ENCODE data around the gene DNER.
"Not testable (repeated sequence)": the region's sequence is repeated elsewhere in the genome, so short reads cannot be mapped to it uniquely, and the experiment has no call there.

The DNER gene

GRCh38 chr2:229388731-229389130, 325.6 kb downstream of the DNER start:
- no peak for DNase-seq (ENCODE audit: low read depth)

DNA sequence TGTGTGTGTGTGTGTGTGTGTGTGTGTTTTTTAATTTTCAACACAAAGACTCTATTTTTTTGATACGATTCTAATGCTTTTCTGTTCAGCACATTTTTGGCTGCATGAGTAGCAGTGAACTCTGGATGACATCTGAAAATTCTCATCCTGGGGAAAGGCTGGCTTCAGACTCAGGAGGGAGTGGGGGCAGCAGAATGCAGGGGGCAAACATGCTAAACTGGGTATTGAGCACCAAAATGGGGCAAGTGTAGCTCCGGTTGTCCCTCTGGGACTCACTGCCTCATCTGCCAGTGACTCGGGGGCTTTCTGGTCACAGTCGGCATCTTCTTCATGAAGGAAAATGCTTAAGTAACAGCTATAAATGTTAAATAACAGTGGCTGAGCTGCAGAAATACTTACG, 326.5 kb downstream of the DNER start:
- DNase-seq (ENCODE audit: low read depth): no peak

DNA sequence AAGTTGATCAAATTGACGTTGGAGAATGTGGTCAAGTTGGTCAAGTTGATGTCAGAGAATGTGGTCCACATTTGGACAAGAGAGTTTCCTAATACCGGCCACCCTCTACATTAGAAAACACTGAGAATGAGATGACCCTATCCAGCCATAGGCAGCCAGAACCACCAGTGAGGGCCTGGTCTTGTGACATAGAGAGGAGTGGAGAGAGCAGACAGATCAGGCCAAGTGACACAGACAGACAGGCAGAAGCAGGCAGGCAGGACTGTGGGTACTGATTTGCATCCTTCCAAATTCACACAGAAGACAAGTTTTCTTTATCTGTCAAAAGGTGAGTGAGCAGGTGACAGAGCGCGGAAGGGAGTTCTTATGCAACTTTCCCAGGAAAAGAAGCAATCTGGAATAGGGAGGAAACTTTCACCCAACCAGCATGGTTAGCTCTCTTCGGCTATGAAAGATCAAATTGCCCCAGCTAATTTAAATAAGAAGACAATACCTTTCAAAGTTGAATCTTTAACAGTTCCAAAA, 334.2 kb downstream of the DNER start:
- no peak for DNase-seq (ENCODE audit: low read depth)

- DNase-seq (ENCODE audit: low read depth): no peak
These were observed 336.0 kb downstream of the DNER start for GRCh38 chr2:229378386-229378785.

DNA sequence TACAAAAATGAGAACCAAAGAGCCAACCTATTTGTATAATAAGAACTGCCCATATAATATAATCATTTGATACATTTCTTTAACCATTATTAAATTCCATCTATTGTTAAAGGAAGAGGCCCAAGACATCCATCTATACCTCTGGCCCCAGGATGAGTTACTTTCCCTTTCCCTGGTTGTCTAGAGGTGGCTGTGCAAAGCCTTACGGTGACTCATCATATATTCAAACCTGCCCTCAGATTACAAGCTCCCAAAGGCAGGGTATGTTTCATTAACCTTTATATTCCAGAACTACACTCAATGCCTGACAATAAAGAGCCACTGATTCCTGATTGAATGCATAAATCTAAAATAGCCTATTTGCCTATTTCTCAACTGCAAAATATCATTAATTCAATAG, 337.5 kb downstream of the DNER start:
- no peak for DNase-seq (ENCODE audit: low read depth)

GRCh38 chr2:229375251-229375650, 339.1 kb downstream of the DNER start:
- DNase-seq (ENCODE audit: low read depth): no peak

DNA sequence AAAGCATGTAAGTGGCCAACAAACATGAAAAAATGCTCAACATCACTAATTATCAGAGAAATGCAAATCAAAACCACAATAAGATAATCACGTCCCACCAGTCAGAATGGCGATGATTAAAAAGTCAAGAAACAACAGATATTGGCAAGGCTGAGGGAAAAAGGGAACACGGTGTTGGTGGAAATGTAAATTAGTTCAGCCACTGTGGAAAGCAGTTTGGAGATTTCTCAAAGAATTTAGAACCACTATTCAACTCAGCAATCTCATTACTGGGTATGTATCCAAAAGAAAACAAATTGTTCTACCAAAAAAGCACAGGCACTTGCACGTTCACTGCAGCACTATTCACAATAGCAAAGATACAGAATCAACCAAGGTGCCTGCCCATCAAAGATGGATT, 341.0 kb downstream of the DNER start:
- DNase-seq (ENCODE audit: low read depth): not testable (repeated sequence)

DNA sequence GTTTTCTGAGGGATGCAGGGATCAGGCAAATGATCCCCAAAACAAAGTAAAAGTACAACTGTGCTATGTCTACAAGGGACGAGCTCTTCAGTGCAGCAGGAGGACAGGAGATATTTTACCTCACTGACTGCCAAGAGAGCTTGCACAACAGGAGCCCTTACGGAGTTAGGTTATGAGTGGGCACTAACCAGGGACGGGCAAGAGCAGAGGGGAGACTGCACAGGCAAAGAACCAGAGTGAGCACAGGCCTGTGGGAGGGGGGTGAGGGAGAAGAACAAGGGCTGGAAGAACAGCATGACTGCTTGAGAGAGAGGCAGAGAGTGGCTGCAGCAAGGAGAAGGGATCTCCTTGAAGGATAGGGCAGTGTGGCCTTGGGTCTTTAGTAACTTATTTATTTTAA, 342.1 kb downstream of the DNER start:
- no peak for DNase-seq (ENCODE audit: low read depth)

GRCh38 chr2:229371086-229371485, 343.3 kb downstream of the DNER start:
- DNase-seq (ENCODE audit: low read depth): no peak

- no peak for DNase-seq (ENCODE audit: low read depth)
These were observed 343.8 kb downstream of the DNER start for GRCh38 chr2:229370509-229370908.

DNA sequence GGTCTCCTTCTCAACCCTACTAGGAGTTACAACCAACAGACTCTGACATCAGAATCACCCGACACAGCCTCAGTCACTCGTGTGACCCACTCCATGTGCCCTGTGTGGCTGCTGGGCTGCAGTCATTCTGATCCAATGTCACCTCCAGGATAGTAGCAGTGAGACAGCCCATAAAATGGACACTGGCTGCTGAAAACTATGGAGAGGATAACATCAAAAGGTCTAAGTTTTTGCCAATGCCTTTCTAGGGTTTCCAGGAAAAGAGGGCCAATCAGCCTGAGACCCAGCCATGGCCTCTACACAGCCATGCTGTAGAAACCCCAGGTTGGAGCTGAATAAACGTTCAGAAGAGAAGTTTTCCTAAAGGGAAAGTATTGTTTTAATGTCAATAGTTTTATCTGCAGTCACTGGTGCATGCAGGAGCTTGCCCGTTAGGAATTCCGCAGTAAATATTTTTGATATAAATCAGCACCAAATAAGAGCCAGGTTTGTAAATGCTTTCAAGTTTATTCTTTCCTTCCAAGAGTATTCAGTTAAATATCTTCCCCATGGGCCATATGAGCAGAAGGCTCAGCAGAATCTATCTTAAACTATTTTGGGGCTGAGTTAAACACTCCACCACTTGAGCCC, 351.1 kb downstream of the DNER start:
- no peak for DNase-seq (ENCODE audit: low read depth)

DNA sequence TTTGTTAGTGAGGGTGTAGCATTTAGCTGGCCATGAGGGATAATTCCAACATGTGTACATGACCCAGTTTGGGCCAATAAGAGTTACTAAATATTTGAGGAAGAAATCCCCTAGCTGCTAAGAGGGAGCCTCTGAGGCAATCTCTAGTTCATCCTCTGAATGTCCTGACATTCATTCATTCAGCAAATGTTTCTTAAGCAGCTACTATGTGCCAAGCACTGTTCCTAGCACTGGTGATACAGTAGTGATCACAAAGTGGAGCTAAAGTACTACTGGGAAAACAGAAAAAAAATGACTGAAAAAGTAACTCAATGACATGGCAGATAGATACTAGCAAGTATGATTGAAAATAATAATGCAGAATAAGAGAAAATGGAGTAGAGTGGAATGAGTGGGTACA, 363.5 kb downstream of the DNER start:
- no peak for DNase-seq (ENCODE audit: low read depth)

- DNase-seq (ENCODE audit: low read depth): no peak
These were observed 364.1 kb downstream of the DNER start for GRCh38 chr2:229350117-229350805.

GRCh38 chr2:229348128-229348527, 366.2 kb downstream of the DNER start:
- DNase-seq (ENCODE audit: low read depth): no peak

- no peak for DNase-seq (ENCODE audit: low read depth)
These were observed 367.4 kb downstream of the DNER start for GRCh38 chr2:229346816-229347540.

DNA sequence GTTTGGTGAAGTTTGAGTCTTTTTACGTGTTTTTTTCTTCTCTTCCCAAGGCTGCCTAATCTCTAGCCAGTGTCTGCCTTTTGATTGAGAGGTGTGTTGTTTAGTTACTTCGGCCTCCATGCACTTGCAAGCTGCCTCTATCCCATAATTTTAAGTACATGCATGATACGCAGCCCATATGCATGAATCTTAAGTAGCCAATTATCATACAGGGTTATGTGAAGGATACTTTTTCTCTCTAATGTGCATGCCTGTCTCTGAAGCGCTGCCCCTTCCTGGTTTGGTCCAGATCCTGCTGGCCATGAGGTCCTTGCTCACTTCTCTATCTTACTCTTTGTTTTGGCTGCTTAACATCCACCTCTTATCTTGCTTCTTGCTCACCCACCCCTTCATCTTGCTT, 369.4 kb downstream of the DNER start:
- no peak for DNase-seq (ENCODE audit: low read depth)

- DNase-seq (ENCODE audit: low read depth): no peak
These were observed 370.2 kb downstream of the DNER start for GRCh38 chr2:229344151-229344551.

DNA sequence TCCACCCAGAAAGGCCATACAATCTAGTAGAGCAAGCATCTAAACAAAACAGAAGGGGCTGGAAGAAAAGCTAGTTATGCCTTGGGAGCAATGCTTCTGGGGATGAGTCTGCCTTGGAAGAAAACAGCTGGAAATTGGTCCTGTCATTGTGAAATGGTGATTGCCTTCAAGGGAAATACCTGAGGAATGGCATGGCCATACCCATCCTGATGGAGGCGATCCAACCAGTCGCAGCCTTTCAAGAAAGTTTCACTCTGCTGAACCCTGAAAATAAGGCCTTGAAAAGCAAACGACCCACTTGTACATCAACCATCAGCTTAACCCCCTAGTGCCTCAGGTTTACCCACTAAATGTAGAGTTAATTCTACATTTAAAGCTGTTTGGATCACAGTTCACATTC, 370.7 kb downstream of the DNER start:
- DNase-seq (ENCODE audit: low read depth): no peak

DNA sequence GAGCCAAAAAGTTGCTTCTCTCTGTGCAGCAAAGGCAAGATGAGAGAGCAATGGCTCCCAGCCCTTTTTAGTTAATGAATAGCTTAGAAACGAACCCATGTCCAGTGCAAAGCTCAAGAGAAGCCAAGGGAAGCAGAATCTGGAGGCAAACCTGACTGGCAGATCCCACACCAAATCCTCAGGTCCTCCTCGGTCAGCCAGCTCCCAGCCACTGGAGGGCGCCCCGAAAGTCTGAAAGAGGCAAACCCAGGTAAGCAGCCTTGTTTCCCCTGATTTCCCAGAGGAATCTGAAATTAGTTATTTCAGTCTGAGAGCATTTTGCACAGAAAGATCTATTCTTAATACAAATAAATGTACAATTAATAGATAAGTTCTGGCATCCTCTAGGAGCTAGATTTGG, 372.0 kb downstream of the DNER start:
- no peak for DNase-seq (ENCODE audit: low read depth)

GRCh38 chr2:229340086-229340760, 374.1 kb downstream of the DNER start:
- DNase-seq (ENCODE audit: low read depth): no peak

DNA sequence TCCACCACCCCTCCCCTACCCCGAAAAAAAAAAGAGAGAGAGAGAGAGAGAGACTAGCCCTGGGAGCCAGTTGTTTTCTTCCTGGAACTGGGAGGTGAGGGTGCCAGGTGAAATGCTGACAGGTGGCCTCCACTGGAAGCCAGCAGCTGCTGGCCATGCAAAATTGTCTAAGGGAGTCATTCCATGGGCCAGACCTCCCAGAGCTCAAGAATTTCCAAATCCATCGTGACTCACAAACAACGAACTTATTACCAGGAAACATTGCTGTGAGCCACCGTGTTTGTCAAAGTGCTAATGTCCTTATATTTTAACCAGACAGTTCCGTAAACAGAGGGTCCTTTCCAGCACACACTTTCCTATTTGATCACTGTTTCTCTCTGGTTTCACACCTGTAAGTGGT, 374.7 kb downstream of the DNER start:
- DNase-seq (ENCODE audit: low read depth): no peak

GRCh38 chr2:229339171-229339570, 375.2 kb downstream of the DNER start:
- DNase-seq (ENCODE audit: low read depth): not testable (repeated sequence)
